ENCODE measurements around the gene CELSR1. TPM values are rescaled to one million over a fixed set of nuclear protein-coding genes. Genes with fewer than 3 reads are reported as not detected.

CELSR1 gene
- total and polyA plus RNA-seq, 2 donors (not counting 1 experiment from before 2014, with no cell fraction given) = 30.2 to 34.8 TPM

DNA sequence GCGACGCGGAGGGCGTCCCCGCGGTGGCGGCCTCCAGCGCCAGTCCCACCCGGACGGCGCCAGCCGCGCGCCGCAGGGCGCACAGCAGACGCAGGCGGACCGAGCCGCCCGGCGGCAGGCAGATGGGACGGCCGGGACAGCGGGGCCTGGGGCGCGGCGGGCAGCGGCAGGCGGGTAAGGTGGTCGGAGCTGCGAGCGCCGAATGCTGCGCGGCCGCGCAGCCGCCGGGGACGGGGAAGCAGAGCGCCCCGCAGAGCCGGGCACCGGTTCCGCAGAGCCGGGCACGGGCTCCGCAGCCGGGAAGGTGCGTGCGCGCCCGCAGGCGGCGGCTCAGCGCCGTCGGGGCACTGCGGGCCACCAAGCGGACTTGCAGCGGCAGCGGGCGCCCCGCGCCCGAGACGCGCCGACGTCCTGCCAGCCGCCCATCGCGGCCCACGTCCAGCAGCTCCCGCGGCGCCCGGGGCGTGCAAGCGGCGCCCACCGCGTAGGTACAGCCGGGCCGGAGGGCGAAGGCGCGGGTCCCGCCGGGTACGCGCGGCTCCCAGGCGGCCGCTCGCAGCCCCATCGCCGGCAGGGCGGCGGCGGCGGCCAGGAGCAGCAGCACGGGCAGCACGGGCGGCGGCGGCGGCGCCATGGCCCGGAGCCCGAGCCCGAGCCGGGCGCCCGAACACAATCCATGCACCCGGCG lies 739 bp downstream of the CELSR1 start:
- H3K27ac Mint-ChIP-seq = no peak overlapping the region
- Histone ChIP-seq H2AFZ (ENCODE audit: insufficient read depth, low read depth, low read length, poor library complexity, severe bottlenecking) (peak overlapping the region; percentile 28), H3K9me3 (ENCODE audit: control extremely low read depth in 1 of 3, control insufficient read depth in 2 of 3, insufficient read depth in 1 of 3, low read length in 2 of 3) (peaks cover 0 to 14% (median 0%) of the 10 kb centered on the region in 3 donors), H3K4me1 (ENCODE audit: control insufficient read depth in 2 of 2, insufficient read depth in 2 of 2, low read length in 2 of 2) (peaks cover 11 to 15% of the 10 kb centered on the region in 2 donors), H3K4me3 (ENCODE audit: control extremely low read depth in 1 of 5, extremely low read depth in 1 of 5, insufficient read depth in 1 of 5, low read depth in 2 of 5, low read length in 4 of 5) (peak overlapping the region in 2 of 5 experiments; percentile 23 to 61), H3K27ac (ENCODE audit: low read length in 2 of 2) (no peak overlapping the region), H3K36me3 (replicated peaks in 1 of 2; ENCODE audit: control extremely low read depth in 1 of 2, control insufficient read depth in 1 of 2, extremely low read depth in 1 of 2, insufficient read depth in 2 of 2, low read length in 1 of 2) (no peaks in the 10 kb centered on the region), H3K79me2 (ENCODE audit: control insufficient read depth, insufficient read depth, low read length) (no peaks in the 10 kb centered on the region), H4K20me1 (ENCODE audit: control insufficient read depth, insufficient read depth, low read length, poor library complexity, severe bottlenecking) (no peaks in the 10 kb centered on the region), H3K4me2 (replicated peaks; ENCODE audit: low read depth, low read length, poor library complexity, severe bottlenecking) (peak overlapping the region; percentile 82), H3K27me3 (replicated peaks in 1 of 4; ENCODE audit: control extremely low read depth in 1 of 4, control insufficient read depth in 3 of 4, insufficient read depth in 4 of 4, low read length in 3 of 4) (peaks cover 0 to 43% (median 19%) of the 10 kb centered on the region in 4 experiments), H3K9ac (ENCODE audit: low read length) (peak overlapping the region; percentile 35)
- intact Hi-C loops (cut with micrococcal nuclease) = no loop called here
- H3K4me3 Mint-ChIP-seq = no peak overlapping the region
- H3K4me1 Mint-ChIP-seq = peaks cover 11% of the 10 kb centered on the region
- H3K9me3 Mint-ChIP-seq (ENCODE audit: insufficient read depth) = no peaks in the 10 kb centered on the region
- 9% methylated on average over 118 of the region's 118 CpGs for WGBS (ENCODE audit: insufficient coverage)
- no peak for ATAC-seq (ENCODE audit: low read depth)
- TF ChIP-seq, protein P1, sequence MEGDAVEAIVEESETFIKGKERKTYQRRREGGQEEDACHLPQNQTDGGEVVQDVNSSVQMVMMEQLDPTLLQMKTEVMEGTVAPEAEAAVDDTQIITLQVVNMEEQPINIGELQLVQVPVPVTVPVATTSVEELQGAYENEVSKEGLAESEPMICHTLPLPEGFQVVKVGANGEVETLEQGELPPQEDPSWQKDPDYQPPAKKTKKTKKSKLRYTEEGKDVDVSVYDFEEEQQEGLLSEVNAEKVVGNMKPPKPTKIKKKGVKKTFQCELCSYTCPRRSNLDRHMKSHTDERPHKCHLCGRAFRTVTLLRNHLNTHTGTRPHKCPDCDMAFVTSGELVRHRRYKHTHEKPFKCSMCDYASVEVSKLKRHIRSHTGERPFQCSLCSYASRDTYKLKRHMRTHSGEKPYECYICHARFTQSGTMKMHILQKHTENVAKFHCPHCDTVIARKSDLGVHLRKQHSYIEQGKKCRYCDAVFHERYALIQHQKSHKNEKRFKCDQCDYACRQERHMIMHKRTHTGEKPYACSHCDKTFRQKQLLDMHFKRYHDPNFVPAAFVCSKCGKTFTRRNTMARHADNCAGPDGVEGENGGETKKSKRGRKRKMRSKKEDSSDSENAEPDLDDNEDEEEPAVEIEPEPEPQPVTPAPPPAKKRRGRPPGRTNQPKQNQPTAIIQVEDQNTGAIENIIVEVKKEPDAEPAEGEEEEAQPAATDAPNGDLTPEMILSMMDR (IDR thresholded peaks at IDR 0.05) = no peak
- no peak for TF ChIP-seq EZH2 (IDR thresholded peaks at IDR 0.05; ENCODE audit: borderline replicate concordance, insufficient read depth, low read depth, low read length, poor library complexity, severe bottlenecking)
- no peak for DNase-seq
- H3K27me3 Mint-ChIP-seq = peaks cover 47% of the 10 kb centered on the region
- POLR2A ChIA-PET = no interaction called here
- CTCF ChIA-PET = interaction anchor here (2.3 kb wide), 1 partner anchor 169 kb away, joined by 13 read pairs; no protein-coding TSS in a partner anchor

DNA sequence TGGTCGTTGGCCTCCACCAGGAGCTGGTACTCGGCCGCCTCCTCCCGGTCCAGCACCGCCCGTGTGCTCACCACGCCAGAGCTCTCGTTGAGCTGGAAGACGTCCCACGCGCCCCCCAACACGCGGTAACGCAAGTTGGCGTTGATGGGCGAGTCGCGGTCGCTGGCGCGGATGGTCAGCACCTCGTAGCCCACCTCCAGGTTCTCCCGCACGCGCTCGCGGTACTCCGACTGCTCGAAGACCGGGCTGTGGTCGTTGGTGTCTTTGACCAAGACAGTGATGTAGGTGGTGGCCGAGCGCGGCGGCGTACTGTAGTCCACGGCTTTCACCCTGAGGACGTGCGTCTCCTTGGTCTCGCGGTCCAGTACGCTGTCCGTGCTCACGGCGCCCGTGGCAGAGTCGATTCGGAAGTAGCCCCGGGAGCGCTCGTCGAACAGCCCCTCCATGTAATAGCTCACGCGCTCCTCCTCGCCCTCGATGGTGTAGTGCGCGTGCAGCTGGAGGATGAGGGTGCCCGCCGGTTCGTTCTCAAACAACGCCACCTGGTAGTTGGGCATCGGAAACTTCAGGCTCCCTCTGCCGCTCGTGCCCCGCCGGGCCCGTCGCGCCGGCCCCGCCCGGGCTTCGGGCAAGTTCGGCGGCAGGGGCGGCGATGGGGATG lies 1.4 kb downstream of the CELSR1 start:
- H3K4me1 ChIP-seq (ENCODE audit: control insufficient read depth in 2 of 2, insufficient read depth in 2 of 2, low read length in 2 of 2) = peaks cover 11 to 15% of the 10 kb centered on the region in 2 donors
- Mint-ChIP-seq H3K27me3 (peaks cover 44% of the 10 kb centered on the region), H3K4me3 (peak overlapping the region; percentile 71), H3K27ac (no peak overlapping the region), H3K9me3 (ENCODE audit: insufficient read depth) (no peaks in the 10 kb centered on the region), H3K4me1 (peaks cover 11% of the 10 kb centered on the region)
- no peak for TF ChIP-seq EZH2 (IDR thresholded peaks at IDR 0.05; ENCODE audit: borderline replicate concordance, insufficient read depth, low read depth, low read length, poor library complexity, severe bottlenecking)
- TF ChIP-seq, protein P1 (IDR thresholded peaks at IDR 0.05) = no peak
- H2AFZ ChIP-seq (ENCODE audit: insufficient read depth, low read depth, low read length, poor library complexity, severe bottlenecking) = no peak overlapping the region
- WGBS (ENCODE audit: insufficient coverage) = 72% methylated on average over 78 of the region's 78 CpGs
- peak overlapping the region; percentile 82 for H3K4me2 ChIP-seq (replicated peaks; ENCODE audit: low read depth, low read length, poor library complexity, severe bottlenecking)
- ChIA-PET CTCF (no interaction called here), POLR2A (no interaction called here)
- H3K27ac ChIP-seq (ENCODE audit: low read length in 2 of 2) = no peak overlapping the region
- no peak overlapping the region for H3K9ac ChIP-seq (ENCODE audit: low read length)
- no peaks in the 10 kb centered on the region for H3K79me2 ChIP-seq (ENCODE audit: control insufficient read depth, insufficient read depth, low read length)
- ATAC-seq (ENCODE audit: low read depth) (no peak), DNase-seq (peak; percentile 34)
- no peaks in the 10 kb centered on the region for H3K36me3 ChIP-seq (replicated peaks in 1 of 2; ENCODE audit: control extremely low read depth in 1 of 2, control insufficient read depth in 1 of 2, extremely low read depth in 1 of 2, insufficient read depth in 2 of 2, low read length in 1 of 2)
- H3K4me3 ChIP-seq (ENCODE audit: control extremely low read depth in 1 of 5, extremely low read depth in 1 of 5, insufficient read depth in 1 of 5, low read depth in 2 of 5, low read length in 4 of 5) = no peak overlapping the region
- H4K20me1 ChIP-seq (ENCODE audit: control insufficient read depth, insufficient read depth, low read length, poor library complexity, severe bottlenecking) = no peaks in the 10 kb centered on the region
- peaks cover 0 to 14% (median 0%) of the 10 kb centered on the region in 3 donors for H3K9me3 ChIP-seq (ENCODE audit: control extremely low read depth in 1 of 3, control insufficient read depth in 2 of 3, insufficient read depth in 1 of 3, low read length in 2 of 3)
- intact Hi-C loops (cut with micrococcal nuclease) = no loop called here
- peaks cover 0 to 37% (median 19%) of the 10 kb centered on the region in 4 experiments for H3K27me3 ChIP-seq (replicated peaks in 1 of 4; ENCODE audit: control extremely low read depth in 1 of 4, control insufficient read depth in 3 of 4, insufficient read depth in 4 of 4, low read length in 3 of 4)
